ENCODE measurements around the gene MTA3. TPM values are rescaled to one million over a fixed set of nuclear protein-coding genes. Genes with fewer than 3 reads are reported as not detected.

Gene MTA3
- total RNA-seq, 3 donors from 2014 or later = 31.4 to 58.0 (median 49.2) TPM

- H3K27ac ChIP-seq = no peak overlapping the region
- TF ChIP-seq, protein P1, sequence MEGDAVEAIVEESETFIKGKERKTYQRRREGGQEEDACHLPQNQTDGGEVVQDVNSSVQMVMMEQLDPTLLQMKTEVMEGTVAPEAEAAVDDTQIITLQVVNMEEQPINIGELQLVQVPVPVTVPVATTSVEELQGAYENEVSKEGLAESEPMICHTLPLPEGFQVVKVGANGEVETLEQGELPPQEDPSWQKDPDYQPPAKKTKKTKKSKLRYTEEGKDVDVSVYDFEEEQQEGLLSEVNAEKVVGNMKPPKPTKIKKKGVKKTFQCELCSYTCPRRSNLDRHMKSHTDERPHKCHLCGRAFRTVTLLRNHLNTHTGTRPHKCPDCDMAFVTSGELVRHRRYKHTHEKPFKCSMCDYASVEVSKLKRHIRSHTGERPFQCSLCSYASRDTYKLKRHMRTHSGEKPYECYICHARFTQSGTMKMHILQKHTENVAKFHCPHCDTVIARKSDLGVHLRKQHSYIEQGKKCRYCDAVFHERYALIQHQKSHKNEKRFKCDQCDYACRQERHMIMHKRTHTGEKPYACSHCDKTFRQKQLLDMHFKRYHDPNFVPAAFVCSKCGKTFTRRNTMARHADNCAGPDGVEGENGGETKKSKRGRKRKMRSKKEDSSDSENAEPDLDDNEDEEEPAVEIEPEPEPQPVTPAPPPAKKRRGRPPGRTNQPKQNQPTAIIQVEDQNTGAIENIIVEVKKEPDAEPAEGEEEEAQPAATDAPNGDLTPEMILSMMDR (IDR thresholded peaks at IDR 0.05) = no peak
- no peak for TF ChIP-seq POLR2A (IDR thresholded peaks at IDR 0.05)
- TF ChIP-seq POLR2AphosphoS5 (IDR thresholded peaks at IDR 0.05) = no peak
- intact Hi-C loops (cut with DNase I; ENCODE audit: low total_unique reads) = no loop called here
- no peaks in the 10 kb centered on the region for H3K27me3 ChIP-seq
- H3K9me3 ChIP-seq = no peaks in the 10 kb centered on the region
- no peak for DNase-seq (ENCODE audit: low spot score in 2 of 2)
- no peaks in the 10 kb centered on the region for H3K4me1 ChIP-seq
- H3K36me3 ChIP-seq = no peaks in the 10 kb centered on the region
- no peak overlapping the region for H3K4me3 ChIP-seq
Observed at GRCh38 chr2:42770288-42771131, 202.1 kb downstream of the MTA3 start.

- intact Hi-C loops (cut with DNase I; ENCODE audit: low total_unique reads) = no loop called here
- no peak overlapping the region for H3K27ac ChIP-seq
- no peak for DNase-seq (ENCODE audit: low spot score in 2 of 2)
- no peaks in the 10 kb centered on the region for H3K27me3 ChIP-seq
- no peak overlapping the region for H3K4me3 ChIP-seq
- TF ChIP-seq, protein P1 (IDR thresholded peaks at IDR 0.05) = no peak
- TF ChIP-seq POLR2A (IDR thresholded peaks at IDR 0.05) (no peak), POLR2AphosphoS5 (IDR thresholded peaks at IDR 0.05) (no peak)
- H3K36me3 ChIP-seq = no peaks in the 10 kb centered on the region
- H3K9me3 ChIP-seq = no peaks in the 10 kb centered on the region
- no peaks in the 10 kb centered on the region for H3K4me1 ChIP-seq
Observed at GRCh38 chr2:42771546-42772153, 203.2 kb downstream of the MTA3 start.

GRCh38 chr2:42775186-42775585 is 206.8 kb downstream of the MTA3 start:
- H3K27me3 ChIP-seq = no peaks in the 10 kb centered on the region
- H3K36me3 ChIP-seq = no peaks in the 10 kb centered on the region
- H3K4me1 ChIP-seq = no peaks in the 10 kb centered on the region
- TF ChIP-seq POLR2A (IDR thresholded peaks at IDR 0.05) (no peak), POLR2AphosphoS5 (IDR thresholded peaks at IDR 0.05) (no peak)
- TF ChIP-seq, protein P1 (IDR thresholded peaks at IDR 0.05) = no peak
- intact Hi-C loops (cut with DNase I; ENCODE audit: low total_unique reads) = no loop called here
- H3K4me3 ChIP-seq = no peak overlapping the region
- H3K27ac ChIP-seq = no peak overlapping the region
- DNase-seq (ENCODE audit: low spot score in 2 of 2) = no peak
- no peaks in the 10 kb centered on the region for H3K9me3 ChIP-seq

DNA sequence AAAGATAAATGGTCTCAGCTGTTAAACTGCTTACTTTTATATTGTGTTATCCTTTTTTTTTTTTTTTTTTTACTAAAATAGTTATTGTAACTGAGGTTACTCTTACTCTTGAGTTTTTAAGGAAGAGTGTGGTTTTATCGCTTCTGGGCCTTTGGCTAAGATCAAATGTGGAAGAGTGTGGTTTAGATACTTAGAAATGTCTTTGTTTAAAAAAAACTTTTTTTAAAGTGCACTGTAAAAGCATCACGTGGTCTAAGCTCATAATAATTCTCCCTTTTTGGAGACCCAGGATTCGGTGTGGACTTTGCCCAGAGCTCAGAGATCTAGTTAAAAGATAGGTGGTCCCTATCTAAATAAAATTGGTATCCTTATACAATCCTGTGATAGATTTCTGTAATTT is 207.4 kb downstream of the MTA3 start:
- Histone ChIP-seq H3K9me3 (no peaks in the 10 kb centered on the region), H3K36me3 (no peaks in the 10 kb centered on the region), H3K27me3 (no peaks in the 10 kb centered on the region), H3K27ac (no peak overlapping the region), H3K4me1 (no peaks in the 10 kb centered on the region), H3K4me3 (no peak overlapping the region)
- TF ChIP-seq POLR2AphosphoS5 (IDR thresholded peaks at IDR 0.05) (no peak), POLR2A (IDR thresholded peaks at IDR 0.05) (no peak)
- TF ChIP-seq, protein P1 (IDR thresholded peaks at IDR 0.05) = no peak
- intact Hi-C loops (cut with DNase I; ENCODE audit: low total_unique reads) = no loop called here
- no peak for DNase-seq (ENCODE audit: low spot score in 2 of 2)

All from breast epithelium (tissue), 4 donors.